Measurements from ENCODE around the gene MSRB2. TPM values are rescaled to one million over a fixed set of nuclear protein-coding genes. Genes with fewer than 3 reads are reported as not detected.
"Not testable (repeated sequence)": the region's sequence is repeated elsewhere in the genome, so short reads cannot be mapped to it uniquely, and the experiment has no call there.

MSRB2 gene
- total RNA-seq: 182 TPM
- long read RNA-seq, transcript MSRB2-201 (5 exons, 1,803 nt): major isoform, 200 of 215 reads
- long read RNA-seq, partial matches to known transcripts: 10 of 215 reads
- long read RNA-seq, other reads (novel, unspliced or antisense): 5 of 215 reads

- intact Hi-C loops (cut with micrococcal nuclease): no loop called here
- DNase-seq (peak; percentile 94), ATAC-seq (peak; percentile 95)
Measured at GRCh38 chr10:23095404-23095965, at the start of gene MSRB2. Gene MSRB2, plus strand, starts transcription at chr10:23095579. Its CDS starts 30 bp downstream, at chr10:23095609.

- ATAC-seq (no peak), DNase-seq (no peak)
- intact Hi-C loops (cut with micrococcal nuclease): no loop called here
Measured at GRCh38 chr10:23046027-23046426, 49.4 kb upstream of the MSRB2 start.

- DNase-seq (no peak), ATAC-seq (peak; percentile 82)
- intact Hi-C loops (cut with micrococcal nuclease): no loop called here
Measured at GRCh38 chr10:23047201-23048050, 48.0 kb upstream of the MSRB2 start.

- no peak for ATAC-seq
- intact Hi-C loops (cut with micrococcal nuclease): no loop called here
- no peak for DNase-seq
Measured at GRCh38 chr10:23048191-23048590, 47.2 kb upstream of the MSRB2 start.

GRCh38 chr10:23051278-23051677, 44.1 kb upstream of the MSRB2 start:
- ATAC-seq (no peak), DNase-seq (no peak)
- intact Hi-C loops (cut with micrococcal nuclease): no loop called here

- no peak for DNase-seq
- intact Hi-C loops (cut with micrococcal nuclease): no loop called here
- ATAC-seq: peak; percentile 51
Measured at GRCh38 chr10:23051855-23052331, 43.5 kb upstream of the MSRB2 start.

- intact Hi-C loops (cut with micrococcal nuclease): no loop called here
- no peak for DNase-seq
- no peak for ATAC-seq
Measured at GRCh38 chr10:23053036-23053435, 42.3 kb upstream of the MSRB2 start.

GRCh38 chr10:23055424-23056185, 39.8 kb upstream of the MSRB2 start:
- intact Hi-C loops (cut with micrococcal nuclease): no loop called here
- ATAC-seq: no peak
- DNase-seq: no peak

GRCh38 chr10:23056186-23056579, 39.2 kb upstream of the MSRB2 start:
- intact Hi-C loops (cut with micrococcal nuclease): no loop called here
- no peak for ATAC-seq
- no peak for DNase-seq

- DNase-seq (no peak), ATAC-seq (no peak)
- intact Hi-C loops (cut with micrococcal nuclease): no loop called here
Measured at GRCh38 chr10:23058366-23058765, 37.0 kb upstream of the MSRB2 start.

- intact Hi-C loops (cut with micrococcal nuclease): no loop called here
- no peak for ATAC-seq
- no peak for DNase-seq
Measured at GRCh38 chr10:23060918-23061317, 34.5 kb upstream of the MSRB2 start.

GRCh38 chr10:23063045-23063972, 32.1 kb upstream of the MSRB2 start:
- intact Hi-C loops (cut with micrococcal nuclease): no loop called here
- ATAC-seq (no peak), DNase-seq (no peak)

GRCh38 chr10:23063973-23064812, 31.2 kb upstream of the MSRB2 start:
- intact Hi-C loops (cut with micrococcal nuclease): no loop called here
- DNase-seq: no peak
- ATAC-seq: no peak

- DNase-seq; ATAC-seq; intact Hi-C loops (cut with micrococcal nuclease): not testable (repeated sequence)
Measured at GRCh38 chr10:23064813-23065114, 30.6 kb upstream of the MSRB2 start.

GRCh38 chr10:23065181-23065948, 30.0 kb upstream of the MSRB2 start:
- peak; percentile 96 for ATAC-seq
- intact Hi-C loops (cut with micrococcal nuclease): no loop called here

GRCh38 chr10:23067337-23067736, 28.0 kb upstream of the MSRB2 start:
- intact Hi-C loops (cut with micrococcal nuclease): no loop called here
- DNase-seq (no peak), ATAC-seq (no peak)

More at GRCh38 chr10:23065181-23065948, 30.0 kb upstream of the MSRB2 start:
- peak; percentile 72 for DNase-seq

Data from left ventricle myocardium superior (tissue), 1 donor.